Measurements from ENCODE around the gene MYO1D.

Gene MYO1D

GRCh38 chr17:32693194-32693897, 183.6 kb downstream of the MYO1D start:
- no peak for DNase-seq
- no peaks in the 10 kb centered on the region for H3K36me3 ChIP-seq
- TF ChIP-seq CTCF (IDR thresholded peaks at IDR 0.05; ENCODE audit: low read depth, low read length): no peak

DNA sequence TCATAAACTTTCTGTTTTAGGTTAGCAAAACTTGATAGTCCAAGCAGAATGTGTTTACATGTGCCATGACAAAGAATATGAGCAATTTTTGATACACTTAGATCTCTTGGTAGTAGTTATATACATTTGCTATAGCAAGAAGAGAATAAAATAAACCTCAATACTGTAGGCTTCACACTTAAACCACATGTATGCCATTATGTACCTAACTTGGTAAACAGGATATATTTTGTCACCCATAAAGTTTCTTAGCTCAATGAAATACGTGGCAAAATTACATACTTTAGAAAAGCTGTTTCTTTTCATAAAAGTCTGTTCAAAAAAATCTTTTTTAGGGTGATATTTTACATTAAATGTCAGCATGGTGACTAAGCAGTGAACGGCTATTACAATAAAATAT, 184.7 kb downstream of the MYO1D start:
- H3K36me3 ChIP-seq: no peaks in the 10 kb centered on the region
- no peak overlapping the region for H3K4me3 ChIP-seq (ENCODE audit: low read depth, low read length)
- no peak overlapping the region for H3K27ac ChIP-seq
- DNase-seq: no peak
- no peaks in the 10 kb centered on the region for H3K9me3 ChIP-seq (ENCODE audit: severe bottlenecking)
- H3K27me3 ChIP-seq (ENCODE audit: insufficient read depth, low read depth, severe bottlenecking): no peaks in the 10 kb centered on the region
- no peak for TF ChIP-seq CTCF (IDR thresholded peaks at IDR 0.05; ENCODE audit: low read depth, low read length)

More at GRCh38 chr17:32693194-32693897, 183.6 kb downstream of the MYO1D start:
- no peaks in the 10 kb centered on the region for H3K9me3 ChIP-seq (ENCODE audit: severe bottlenecking)
- no peak overlapping the region for H3K27ac ChIP-seq
- no peaks in the 10 kb centered on the region for H3K27me3 ChIP-seq (ENCODE audit: insufficient read depth, low read depth, severe bottlenecking)
- no peak overlapping the region for H3K4me3 ChIP-seq (ENCODE audit: low read depth, low read length)

DNA sequence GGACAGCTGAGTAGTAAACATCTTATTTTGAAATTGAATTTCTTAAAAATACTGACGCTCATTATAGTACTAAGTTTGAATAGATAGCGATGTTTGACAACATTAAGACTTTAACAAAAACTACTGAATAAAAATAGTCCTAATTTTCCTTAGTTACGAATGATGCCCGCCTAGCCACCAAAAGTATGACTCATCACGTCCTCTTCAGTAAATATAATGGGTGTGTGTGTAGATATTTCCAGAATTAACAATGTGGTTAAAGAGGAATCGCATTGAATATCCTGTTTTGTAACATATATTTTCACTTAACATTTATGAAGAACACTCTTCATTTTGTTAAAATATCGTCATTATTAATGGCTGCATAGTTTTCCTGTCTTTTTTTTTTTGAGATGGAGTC, 187.6 kb downstream of the MYO1D start:
- no peak for TF ChIP-seq CTCF (IDR thresholded peaks at IDR 0.05; ENCODE audit: low read depth, low read length)
- no peak for DNase-seq
- Histone ChIP-seq H3K4me3 (ENCODE audit: low read depth, low read length) (no peak overlapping the region), H3K36me3 (no peaks in the 10 kb centered on the region), H3K27me3 (ENCODE audit: insufficient read depth, low read depth, severe bottlenecking) (no peaks in the 10 kb centered on the region), H3K9me3 (ENCODE audit: severe bottlenecking) (no peaks in the 10 kb centered on the region), H3K27ac (no peak overlapping the region)

DNA sequence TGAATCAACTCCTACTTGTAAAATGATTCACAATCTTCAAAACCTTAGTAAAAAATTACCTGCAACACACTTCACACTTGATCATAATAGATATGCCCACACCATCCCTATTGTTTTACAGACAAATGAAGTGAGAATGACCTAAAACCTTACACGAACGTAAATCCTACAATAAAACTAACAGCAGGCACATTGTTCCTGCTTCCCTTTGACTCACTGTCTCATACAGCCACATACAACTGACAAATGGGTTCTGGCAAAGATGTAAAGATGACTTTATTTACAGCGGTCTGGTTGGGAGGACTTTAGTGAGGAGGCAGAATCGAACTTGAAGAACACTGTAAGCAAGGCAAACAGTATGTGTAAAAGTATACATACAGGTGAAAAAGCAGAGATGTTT, 188.7 kb downstream of the MYO1D start:
- Histone ChIP-seq H3K27ac (no peak overlapping the region), H3K36me3 (no peaks in the 10 kb centered on the region), H3K9me3 (ENCODE audit: severe bottlenecking) (no peaks in the 10 kb centered on the region), H3K27me3 (ENCODE audit: insufficient read depth, low read depth, severe bottlenecking) (no peaks in the 10 kb centered on the region), H3K4me3 (ENCODE audit: low read depth, low read length) (no peak overlapping the region)
- DNase-seq: no peak
- no peak for TF ChIP-seq CTCF (IDR thresholded peaks at IDR 0.05; ENCODE audit: low read depth, low read length)

GRCh38 chr17:32684087-32684958, 192.6 kb downstream of the MYO1D start:
- Histone ChIP-seq H3K4me3 (ENCODE audit: low read depth, low read length) (no peak overlapping the region), H3K27ac (no peak overlapping the region), H3K36me3 (no peaks in the 10 kb centered on the region), H3K27me3 (ENCODE audit: insufficient read depth, low read depth, severe bottlenecking) (no peaks in the 10 kb centered on the region), H3K9me3 (ENCODE audit: severe bottlenecking) (no peaks in the 10 kb centered on the region)
- no peak for DNase-seq
- TF ChIP-seq CTCF (IDR thresholded peaks at IDR 0.05; ENCODE audit: low read depth, low read length): no peak

Measured in WERI-Rb-1 (cell line).